ENCODE measurements around the gene XIRP2.

The XIRP2 gene

GRCh38 chr2:167294776-167295140, 406.5 kb downstream of the XIRP2 start:
- DNase-seq = no peak

GRCh38 chr2:167297292-167297691, 409.0 kb downstream of the XIRP2 start:
- no peak for DNase-seq

GRCh38 chr2:167298017-167298416, 409.7 kb downstream of the XIRP2 start:
- no peak for DNase-seq

All from effector CD4-positive, alpha-beta T cell (primary cell).